HEK293 (cell line): ENCODE measurements around the gene COA1.

Experiments
- CTCF ChIA-PET: fragments of 350-600 bp; formaldehyde crosslinking; extraction: SDS; loops from one replicate; lab custom pipeline; 2021; ENCODE audit warnings: antibody characterized with exemption; lab: Yijun Ruan, JAX
- POLR2A ChIA-PET: fragments of 300-600 bp; formaldehyde crosslinking; extraction: SDS; loops from one replicate; lab custom pipeline; 2020; ENCODE audit warnings: antibody characterized with exemption, inconsistent platforms; lab: Yijun Ruan, JAX
- H3K27ac ChIP-seq: fragments of 200-500 bp; sonication (Bioruptor generic); 2 replicates; pipeline ENCODE4 v1.5.1; 2014; ENCODE audit warnings: low read depth, low read length, control low read depth, inconsistent platforms; ENCODE audit errors: extremely low read depth
- H3K36me3 ChIP-seq, 2 experiments: fragments of 200-500 bp in 1 of 2; sonication (Bioruptor generic) in 1 of 2; 1 replicate in 1 of 2; 2 replicates in 1 of 2; pipeline ENCODE4 v1.5.1; 2014 to 2017; ENCODE audit warnings: inconsistent platforms in 2 of 2, low read length in 2 of 2; ENCODE audit not compliant: control insufficient read depth in 2 of 2, insufficient read depth in 1 of 2
- H3K4me1 ChIP-seq: fragments of 200-500 bp; sonication (Bioruptor generic); 2 replicates; pipeline ENCODE4 v1.5.1; 2014; ENCODE audit warnings: mild to moderate bottlenecking, low read length, inconsistent platforms; ENCODE audit not compliant: control insufficient read depth, insufficient read depth
- H3K4me3 ChIP-seq: 2 replicates; pipeline ENCODE4 v1.5.1; 2011; ENCODE audit warnings: low read depth, mild to moderate bottlenecking, control low read depth, low read length, moderate library complexity
- H3K9me3 ChIP-seq: fragments of 200-500 bp; sonication (Bioruptor generic); 2 replicates; pipeline ENCODE4 v1.5.1; 2014; ENCODE audit warnings: low read depth, low read length, inconsistent platforms; ENCODE audit not compliant: control insufficient read depth, insufficient read depth
- GLIS2 ChIP-seq: fragments of 450-650 bp; formaldehyde crosslinking; IDR thresholded peaks from 2 replicates; pipeline ENCODE4 v1.5.1; 2016; ENCODE audit warnings: missing biosample characterization, missing genetic modification characterization
- KLF9 ChIP-seq: fragments of 450-650 bp; formaldehyde crosslinking; IDR thresholded peaks from 2 replicates; pipeline ENCODE4 v1.5.1; 2016; ENCODE audit warnings: missing biosample characterization, missing genetic modification characterization, low read depth
- PBX3 ChIP-seq: sonication (generic); formaldehyde crosslinking; IDR thresholded peaks from 2 replicates; pipeline ENCODE4 v1.8.1; 2022; ENCODE audit warnings: mild to moderate bottlenecking, moderate library complexity, missing genetic modification reagents
- PRDM1 ChIP-seq: fragments of 450-650 bp; formaldehyde crosslinking; IDR thresholded peaks from 2 replicates; pipeline ENCODE4; 2016; ENCODE audit warnings: missing biosample characterization, missing genetic modification characterization
- SP2 ChIP-seq: fragments of 450-650 bp; formaldehyde crosslinking; IDR thresholded peaks from 2 replicates; pipeline ENCODE4 v1.5.1; 2016; ENCODE audit warnings: missing biosample characterization, missing genetic modification characterization
- ZBTB1 ChIP-seq: fragments of 450-650 bp; formaldehyde crosslinking; IDR thresholded peaks from 2 replicates; pipeline ENCODE4 v1.5.1; 2016; ENCODE audit warnings: missing biosample characterization, missing genetic modification characterization
- ZEB2 ChIP-seq: fragments of 450-650 bp; formaldehyde crosslinking; IDR thresholded peaks from 2 replicates; pipeline ENCODE4 v1.5.1; 2016; ENCODE audit warnings: missing biosample characterization, missing genetic modification characterization
- ZNF146 ChIP-seq: fragments of 450-650 bp; formaldehyde crosslinking; IDR thresholded peaks from 2 replicates; pipeline ENCODE4 v1.5.1; 2016; ENCODE audit warnings: missing biosample characterization, missing genetic modification characterization
- ZNF26 ChIP-seq: fragments of 450-650 bp; formaldehyde crosslinking; IDR thresholded peaks from 2 replicates; pipeline ENCODE4 v1.5.1; 2016; ENCODE audit warnings: missing biosample characterization, missing genetic modification characterization
- ZNF335 ChIP-seq: fragments of 450-650 bp; formaldehyde crosslinking; conservative IDR thresholded peaks from 2 replicates; pipeline ENCODE4 v1.5.1; 2016; ENCODE audit warnings: missing biosample characterization, missing genetic modification characterization
- ZNF518A ChIP-seq: fragments of 450-650 bp; formaldehyde crosslinking; conservative IDR thresholded peaks from 2 replicates; pipeline ENCODE4 v1.5.1; 2016; ENCODE audit warnings: low read depth, missing biosample characterization, missing genetic modification characterization
- ZNF560 ChIP-seq: fragments of 450-650 bp; formaldehyde crosslinking; IDR thresholded peaks from 2 replicates; pipeline ENCODE4 v1.5.1; 2017; ENCODE audit warnings: missing biosample characterization, missing genetic modification characterization, borderline replicate concordance
- ZNF580 ChIP-seq: fragments of 450-650 bp; formaldehyde crosslinking; IDR thresholded peaks from 2 replicates; pipeline ENCODE4 v1.5.1; 2016; ENCODE audit warnings: missing biosample characterization, missing genetic modification characterization
- ZNF596 ChIP-seq: fragments of 450-650 bp; IDR thresholded peaks from 2 replicates; pipeline ENCODE4 v1.5.0; 2018; ENCODE audit warnings: missing biosample characterization, mild to moderate bottlenecking, missing genetic modification characterization, moderate library complexity
- ZNF600 ChIP-seq: fragments of 450-650 bp; formaldehyde crosslinking; IDR thresholded peaks from 2 replicates; pipeline ENCODE4 v1.5.1; 2016; ENCODE audit warnings: missing biosample characterization, missing genetic modification characterization
- ZNF677 ChIP-seq: fragments of 450-650 bp; IDR thresholded peaks from 2 replicates; pipeline ENCODE4 v1.5.0; 2018; ENCODE audit warnings: missing biosample characterization, mild to moderate bottlenecking, missing genetic modification characterization, moderate library complexity
- ZNF707 ChIP-seq: fragments of 450-650 bp; formaldehyde crosslinking; IDR thresholded peaks from 2 replicates; pipeline ENCODE4 v1.5.1; 2016; ENCODE audit warnings: missing biosample characterization, missing genetic modification characterization
- ZNF747 ChIP-seq: fragments of 450-650 bp; formaldehyde crosslinking; IDR thresholded peaks from 2 replicates; pipeline ENCODE4 v1.5.1; 2016; ENCODE audit warnings: missing biosample characterization, missing genetic modification characterization
- ZNF837 ChIP-seq: fragments of 450-650 bp; formaldehyde crosslinking; IDR thresholded peaks from 2 replicates; pipeline ENCODE4 v1.5.1; 2016; ENCODE audit warnings: missing biosample characterization, missing genetic modification characterization
- TF ChIP-seq, protein P1 (sequence below): fragments of 450-650 bp; formaldehyde crosslinking; IDR thresholded peaks from 2 replicates; pipeline ENCODE4 v1.5.1; 2017; ENCODE audit warnings: missing biosample characterization, missing genetic modification characterization
- TF ChIP-seq, protein P2 (sequence below): fragments of 450-650 bp; formaldehyde crosslinking; IDR thresholded peaks from 2 replicates; pipeline ENCODE4 v1.5.1; 2016; ENCODE audit warnings: missing biosample characterization, missing genetic modification characterization

Gene COA1

GRCh38 chr7:43594020-43594419 lies 135.3 kb downstream of the COA1 start (continued):
- TF ChIP-seq ZNF518A (tag by site-specific recombination) (no peak), ZNF596 (tag by site-specific recombination) (no peak), KLF9 (tag by site-specific recombination) (0 out of 2 replicates have a peak, but pooled peaks have one; percentile 20), ZNF560 (tag by site-specific recombination) (no peak)

DNA sequence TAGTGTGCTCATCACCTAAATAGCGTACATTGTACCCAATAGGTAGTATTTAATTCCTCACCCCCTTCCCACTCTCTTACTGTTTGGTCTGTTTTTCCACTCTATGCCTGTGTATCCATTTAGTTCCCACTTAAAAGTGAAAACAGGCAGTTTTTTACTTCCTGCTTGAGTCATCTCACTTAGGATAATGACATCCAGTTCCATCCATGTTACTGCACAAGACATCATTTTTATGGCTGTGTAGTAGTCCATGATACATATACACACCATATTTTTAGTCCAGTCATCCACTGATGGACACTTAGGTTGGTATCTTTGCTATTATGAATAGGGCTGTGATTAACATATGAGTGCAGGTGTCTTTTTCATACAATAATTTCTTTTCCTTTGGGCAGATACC lies 136.3 kb downstream of the COA1 start:
- ChIA-PET POLR2A (no interaction called here), CTCF (no interaction called here)
- H3K4me1 ChIP-seq = peaks cover 9% of the 10 kb centered on the region

GRCh38 chr7:43592326-43592725 lies 137.0 kb downstream of the COA1 start:
- H3K36me3 ChIP-seq = peaks cover 4 to 6% of the 10 kb centered on the region in 2 experiments; a peak in 2 of 3 replicates

More for the DNA sequence above, 136.3 kb downstream of the COA1 start:
- TF ChIP-seq ZNF146 (tag by site-specific recombination) = peak; percentile 94
- TF ChIP-seq ZNF580 (tag by site-specific recombination) = 0 out of 2 replicates have a peak, but pooled peaks have one; percentile 31
- no peak for TF ChIP-seq ZNF335
- no peak for TF ChIP-seq ZNF837 (tag by site-specific recombination)
- no peak for TF ChIP-seq SP2 (tag by site-specific recombination)
- Histone ChIP-seq H3K4me3 (no peak overlapping the region), H3K36me3 (peaks cover 6 to 11% of the 10 kb centered on the region in 2 experiments; a peak in 2 of 3 replicates), H3K27ac (no peak overlapping the region), H3K9me3 (no peaks in the 10 kb centered on the region)

More at GRCh38 chr7:43592326-43592725, 137.0 kb downstream of the COA1 start:
- peaks cover 15% of the 10 kb centered on the region for H3K4me1 ChIP-seq
- no peak overlapping the region for H3K4me3 ChIP-seq
- H3K9me3 ChIP-seq = no peaks in the 10 kb centered on the region
- TF ChIP-seq, protein P1, sequence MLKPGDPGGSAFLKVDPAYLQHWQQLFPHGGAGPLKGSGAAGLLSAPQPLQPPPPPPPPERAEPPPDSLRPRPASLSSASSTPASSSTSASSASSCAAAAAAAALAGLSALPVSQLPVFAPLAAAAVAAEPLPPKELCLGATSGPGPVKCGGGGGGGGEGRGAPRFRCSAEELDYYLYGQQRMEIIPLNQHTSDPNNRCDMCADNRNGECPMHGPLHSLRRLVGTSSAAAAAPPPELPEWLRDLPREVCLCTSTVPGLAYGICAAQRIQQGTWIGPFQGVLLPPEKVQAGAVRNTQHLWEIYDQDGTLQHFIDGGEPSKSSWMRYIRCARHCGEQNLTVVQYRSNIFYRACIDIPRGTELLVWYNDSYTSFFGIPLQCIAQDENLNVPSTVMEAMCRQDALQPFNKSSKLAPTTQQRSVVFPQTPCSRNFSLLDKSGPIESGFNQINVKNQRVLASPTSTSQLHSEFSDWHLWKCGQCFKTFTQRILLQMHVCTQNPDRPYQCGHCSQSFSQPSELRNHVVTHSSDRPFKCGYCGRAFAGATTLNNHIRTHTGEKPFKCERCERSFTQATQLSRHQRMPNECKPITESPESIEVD (tag by site-specific recombination) = no peak
- TF ChIP-seq ZNF707 (tag by site-specific recombination) (no peak), ZNF26 (tag by site-specific recombination) (no peak), ZBTB1 (tag by site-specific recombination) (no peak), PRDM1 (tag by site-specific recombination) (no peak), ZNF747 (tag by site-specific recombination) (no peak), ZNF600 (tag by site-specific recombination) (no peak), ZEB2 (tag by site-specific recombination) (no peak), ZNF677 (tag by site-specific recombination) (no peak), PBX3 (CRISPR knock-in tag) (no peak), GLIS2 (tag by site-specific recombination) (no peak)
- TF ChIP-seq, protein P2, sequence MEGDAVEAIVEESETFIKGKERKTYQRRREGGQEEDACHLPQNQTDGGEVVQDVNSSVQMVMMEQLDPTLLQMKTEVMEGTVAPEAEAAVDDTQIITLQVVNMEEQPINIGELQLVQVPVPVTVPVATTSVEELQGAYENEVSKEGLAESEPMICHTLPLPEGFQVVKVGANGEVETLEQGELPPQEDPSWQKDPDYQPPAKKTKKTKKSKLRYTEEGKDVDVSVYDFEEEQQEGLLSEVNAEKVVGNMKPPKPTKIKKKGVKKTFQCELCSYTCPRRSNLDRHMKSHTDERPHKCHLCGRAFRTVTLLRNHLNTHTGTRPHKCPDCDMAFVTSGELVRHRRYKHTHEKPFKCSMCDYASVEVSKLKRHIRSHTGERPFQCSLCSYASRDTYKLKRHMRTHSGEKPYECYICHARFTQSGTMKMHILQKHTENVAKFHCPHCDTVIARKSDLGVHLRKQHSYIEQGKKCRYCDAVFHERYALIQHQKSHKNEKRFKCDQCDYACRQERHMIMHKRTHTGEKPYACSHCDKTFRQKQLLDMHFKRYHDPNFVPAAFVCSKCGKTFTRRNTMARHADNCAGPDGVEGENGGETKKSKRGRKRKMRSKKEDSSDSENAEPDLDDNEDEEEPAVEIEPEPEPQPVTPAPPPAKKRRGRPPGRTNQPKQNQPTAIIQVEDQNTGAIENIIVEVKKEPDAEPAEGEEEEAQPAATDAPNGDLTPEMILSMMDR = no peak
- TF ChIP-seq, all 188 proteins: peak for 0
- no peak overlapping the region for H3K27ac ChIP-seq
- POLR2A ChIA-PET = interaction anchor here (2.1 kb wide), 1 partner anchor 10 kb away, joined by 9 read pairs; the partner anchor contains the start of gene STK17A
- CTCF ChIA-PET = interaction anchor here (1.9 kb wide), 1 partner anchor 10 kb away, joined by 8 read pairs; the partner anchor contains the start of gene STK17A
